ENCODE data around the gene NRG3.

- no peak for TF ChIP-seq POLR2A (IDR thresholded peaks at IDR 0.05)
- TF ChIP-seq, protein P1, sequence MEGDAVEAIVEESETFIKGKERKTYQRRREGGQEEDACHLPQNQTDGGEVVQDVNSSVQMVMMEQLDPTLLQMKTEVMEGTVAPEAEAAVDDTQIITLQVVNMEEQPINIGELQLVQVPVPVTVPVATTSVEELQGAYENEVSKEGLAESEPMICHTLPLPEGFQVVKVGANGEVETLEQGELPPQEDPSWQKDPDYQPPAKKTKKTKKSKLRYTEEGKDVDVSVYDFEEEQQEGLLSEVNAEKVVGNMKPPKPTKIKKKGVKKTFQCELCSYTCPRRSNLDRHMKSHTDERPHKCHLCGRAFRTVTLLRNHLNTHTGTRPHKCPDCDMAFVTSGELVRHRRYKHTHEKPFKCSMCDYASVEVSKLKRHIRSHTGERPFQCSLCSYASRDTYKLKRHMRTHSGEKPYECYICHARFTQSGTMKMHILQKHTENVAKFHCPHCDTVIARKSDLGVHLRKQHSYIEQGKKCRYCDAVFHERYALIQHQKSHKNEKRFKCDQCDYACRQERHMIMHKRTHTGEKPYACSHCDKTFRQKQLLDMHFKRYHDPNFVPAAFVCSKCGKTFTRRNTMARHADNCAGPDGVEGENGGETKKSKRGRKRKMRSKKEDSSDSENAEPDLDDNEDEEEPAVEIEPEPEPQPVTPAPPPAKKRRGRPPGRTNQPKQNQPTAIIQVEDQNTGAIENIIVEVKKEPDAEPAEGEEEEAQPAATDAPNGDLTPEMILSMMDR (IDR thresholded peaks at IDR 0.05): no peak
Observed at GRCh38 chr10:82757901-82758300, 882.9 kb downstream of the NRG3 start.

Measured in transverse colon (tissue), 3 donors.